Measurements from ENCODE around the gene SGMS1.

DNA sequence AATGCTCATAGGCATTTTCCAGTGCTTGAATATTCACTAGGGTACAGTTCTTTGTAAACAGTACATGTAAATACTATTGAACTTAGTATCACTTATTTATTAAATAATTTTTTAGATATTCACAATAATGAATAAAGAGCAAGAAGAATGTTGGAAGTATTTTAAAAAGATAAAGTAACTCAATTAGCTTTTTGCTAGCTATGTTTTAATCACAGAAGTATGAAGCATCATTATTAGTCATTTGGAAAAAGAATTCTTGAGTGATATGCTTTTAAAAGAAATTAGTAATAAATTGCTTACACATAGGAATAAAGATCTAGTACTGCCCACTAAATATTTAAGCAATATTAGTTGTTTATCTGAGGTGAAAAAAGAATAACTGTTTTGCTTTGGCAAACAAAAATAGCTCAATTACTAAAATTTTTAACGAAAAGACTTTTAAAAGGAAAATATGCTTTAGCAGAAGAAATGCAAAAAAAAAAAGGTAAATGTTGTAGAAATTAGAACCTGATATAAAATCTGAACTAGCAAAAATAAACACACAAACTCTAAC lies 66.5 kb downstream of the SGMS1 start:
- no peak for TF ChIP-seq POLR2A (IDR thresholded peaks at IDR 0.05)
- TF ChIP-seq, protein P1, sequence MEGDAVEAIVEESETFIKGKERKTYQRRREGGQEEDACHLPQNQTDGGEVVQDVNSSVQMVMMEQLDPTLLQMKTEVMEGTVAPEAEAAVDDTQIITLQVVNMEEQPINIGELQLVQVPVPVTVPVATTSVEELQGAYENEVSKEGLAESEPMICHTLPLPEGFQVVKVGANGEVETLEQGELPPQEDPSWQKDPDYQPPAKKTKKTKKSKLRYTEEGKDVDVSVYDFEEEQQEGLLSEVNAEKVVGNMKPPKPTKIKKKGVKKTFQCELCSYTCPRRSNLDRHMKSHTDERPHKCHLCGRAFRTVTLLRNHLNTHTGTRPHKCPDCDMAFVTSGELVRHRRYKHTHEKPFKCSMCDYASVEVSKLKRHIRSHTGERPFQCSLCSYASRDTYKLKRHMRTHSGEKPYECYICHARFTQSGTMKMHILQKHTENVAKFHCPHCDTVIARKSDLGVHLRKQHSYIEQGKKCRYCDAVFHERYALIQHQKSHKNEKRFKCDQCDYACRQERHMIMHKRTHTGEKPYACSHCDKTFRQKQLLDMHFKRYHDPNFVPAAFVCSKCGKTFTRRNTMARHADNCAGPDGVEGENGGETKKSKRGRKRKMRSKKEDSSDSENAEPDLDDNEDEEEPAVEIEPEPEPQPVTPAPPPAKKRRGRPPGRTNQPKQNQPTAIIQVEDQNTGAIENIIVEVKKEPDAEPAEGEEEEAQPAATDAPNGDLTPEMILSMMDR (IDR thresholded peaks at IDR 0.05) = no peak
